Hematopoietic multipotent progenitor cell (in vitro differentiated cells): Measurements from ENCODE around the gene SLC36A2. TPM values are rescaled to one million over a fixed set of nuclear protein-coding genes. Genes with fewer than 3 reads are reported as not detected.

Experiments used
- DNase-seq, 3 donors: peaks; one replicate each; pipeline ENCODE4 v3.0.0-alpha.2; 2011 to 2015; ENCODE audit warnings: low read depth in 2 of 3, low spot score in 2 of 3
- total RNA-seq: library from RNA; depleted of rRNA; stranded (reverse); fragments of >200 nt; gene quantifications from one replicate; pipeline ENCODE4 v1.2.3, GENCODE V29; 2012

SLC36A2 gene
- total RNA-seq, 1 donor = under 0.01 TPM

DNA sequence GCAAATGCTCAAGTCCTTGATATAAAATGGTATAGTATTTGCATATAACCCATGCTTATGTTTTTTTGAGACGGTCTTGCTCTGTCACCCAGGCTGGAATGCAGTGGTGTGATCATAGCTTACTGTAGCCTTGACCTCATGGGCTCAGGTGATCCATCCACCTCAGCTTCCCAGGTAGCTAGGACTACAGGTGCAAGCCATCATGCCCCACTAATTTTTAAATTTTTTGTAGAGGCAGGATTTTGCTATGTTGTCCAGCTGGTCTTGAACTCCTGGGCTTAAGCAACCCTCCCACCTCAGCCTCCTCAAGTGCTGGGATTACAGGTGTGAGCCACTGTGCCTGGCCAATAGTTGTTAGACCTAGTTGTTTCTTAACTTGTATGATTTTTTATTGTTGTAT is 61.1 kb downstream of the SLC36A2 start:
- no peak for DNase-seq

- DNase-seq = no peak
Measured at GRCh38 chr5:151285683-151286082, 61.7 kb downstream of the SLC36A2 start.

GRCh38 chr5:151284392-151284967 is 62.9 kb downstream of the SLC36A2 start:
- no peak for DNase-seq

- no peak for DNase-seq
Measured at GRCh38 chr5:151283120-151283825, 64.1 kb downstream of the SLC36A2 start.

DNA sequence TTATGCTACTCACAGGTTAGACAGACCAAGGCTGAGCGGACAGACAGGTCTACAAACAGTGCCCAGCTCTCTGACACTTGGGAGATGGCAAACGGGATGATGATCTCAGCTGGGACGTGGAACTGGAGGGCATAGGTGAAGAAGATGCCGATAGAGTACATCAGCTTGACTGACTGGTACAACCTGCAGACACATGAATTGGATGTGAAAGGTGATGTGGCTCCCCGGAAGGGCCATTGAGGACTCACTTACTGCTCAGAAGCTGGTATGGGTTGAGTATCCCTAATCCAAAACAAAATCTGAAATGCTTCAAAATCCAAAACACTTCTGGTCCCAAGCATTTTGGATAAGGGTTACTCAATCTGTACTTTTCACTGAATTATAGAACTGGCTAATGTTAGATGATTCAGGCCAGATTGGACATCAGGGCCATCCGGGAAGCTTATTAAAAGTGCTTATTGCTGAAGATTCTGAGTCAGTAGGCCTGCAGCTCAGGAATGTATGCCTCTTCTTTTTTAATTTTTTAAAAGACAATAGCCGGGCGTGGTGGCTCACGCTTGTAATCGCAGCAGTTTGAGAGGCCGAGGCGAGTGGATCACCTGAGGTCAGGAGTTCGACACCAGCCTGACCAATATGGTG is 66.2 kb downstream of the SLC36A2 start:
- DNase-seq = no peak

GRCh38 chr5:151280443-151280842 is 66.9 kb downstream of the SLC36A2 start:
- DNase-seq = no peak

DNA sequence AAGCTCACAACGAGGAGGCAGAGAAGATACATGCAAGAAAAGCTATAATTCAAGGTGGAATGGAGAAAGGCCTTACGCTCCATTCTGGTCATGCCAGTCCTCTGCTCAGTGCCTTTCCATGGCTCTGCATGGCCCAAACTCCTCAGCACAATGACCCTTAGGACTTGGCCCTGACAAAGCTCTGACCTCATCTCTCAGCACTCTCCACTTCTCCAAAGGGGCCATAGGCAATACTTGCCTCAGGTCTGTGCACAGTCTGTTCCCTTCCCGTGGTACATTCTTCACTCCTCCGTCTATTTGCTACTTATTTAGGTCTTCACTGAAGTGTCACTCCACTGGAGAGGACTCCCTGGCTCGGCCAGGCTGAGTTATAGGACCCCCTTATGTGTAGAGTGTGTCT is 68.5 kb downstream of the SLC36A2 start:
- DNase-seq = no peak

DNA sequence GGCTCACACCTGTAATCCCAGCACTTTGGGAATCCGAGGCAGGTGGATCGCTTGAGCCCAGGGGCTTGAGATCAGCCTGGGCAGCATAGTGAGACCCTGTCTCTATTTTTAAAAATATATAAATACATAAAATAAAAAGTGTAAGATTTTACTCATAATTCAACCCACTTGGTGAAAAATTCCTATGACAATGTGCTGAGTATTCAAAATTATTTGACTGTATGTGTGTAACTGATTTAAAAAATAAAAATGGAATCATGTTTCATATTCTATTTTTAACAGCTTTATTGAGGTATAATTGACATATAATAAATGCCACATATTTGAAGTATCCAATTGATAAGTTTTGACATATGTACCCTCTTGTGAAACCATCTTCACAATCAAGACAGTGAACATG is 71.6 kb downstream of the SLC36A2 start:
- no peak for DNase-seq

GRCh38 chr5:151274666-151275065 is 72.7 kb downstream of the SLC36A2 start:
- no peak for DNase-seq

GRCh38 chr5:151271336-151271735 is 76.0 kb downstream of the SLC36A2 start:
- DNase-seq = peak in 1 of 3 donors; percentile 6

DNA sequence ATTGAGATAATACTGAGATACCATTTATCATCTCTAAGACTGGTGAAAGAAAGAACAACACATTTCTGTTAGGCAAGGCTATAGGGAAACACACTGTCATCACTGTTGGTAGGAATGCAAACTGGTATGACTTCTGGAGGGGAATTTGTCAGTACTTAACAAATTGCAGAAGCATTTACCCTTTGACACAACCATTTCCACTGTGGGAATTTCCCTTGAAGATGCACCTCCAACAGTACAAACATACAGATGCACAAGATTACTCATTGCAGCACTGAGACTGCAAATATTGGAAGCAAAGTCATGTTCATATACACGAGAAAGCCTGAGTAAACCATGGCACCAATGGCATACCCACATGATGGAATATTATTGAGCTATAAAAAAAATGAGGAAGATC is 76.8 kb downstream of the SLC36A2 start:
- no peak for DNase-seq

GRCh38 chr5:151267491-151268260 is 79.7 kb downstream of the SLC36A2 start:
- DNase-seq = no peak

Other genes with a start within 250 kb of the SLC36A2 start
- gene ANXA6, start 189.8 kb downstream of the SLC36A2 start, total RNA-seq = 319 TPM
- gene CCDC69, start 123.5 kb downstream of the SLC36A2 start, total RNA-seq = 33.7 TPM
- gene GM2A, start 94.4 kb downstream of the SLC36A2 start, total RNA-seq = 23.4 TPM
- not detected for gene SLC36A3, start 43.8 kb downstream of the SLC36A2 start, total RNA-seq
- gene SLC36A1, start 100.0 kb upstream of the SLC36A2 start, total RNA-seq = 9.7 TPM
- under 0.01 TPM for gene FAT2, start 243.8 kb upstream of the SLC36A2 start, total RNA-seq